ENCODE data around the gene KCNH3.

DNA sequence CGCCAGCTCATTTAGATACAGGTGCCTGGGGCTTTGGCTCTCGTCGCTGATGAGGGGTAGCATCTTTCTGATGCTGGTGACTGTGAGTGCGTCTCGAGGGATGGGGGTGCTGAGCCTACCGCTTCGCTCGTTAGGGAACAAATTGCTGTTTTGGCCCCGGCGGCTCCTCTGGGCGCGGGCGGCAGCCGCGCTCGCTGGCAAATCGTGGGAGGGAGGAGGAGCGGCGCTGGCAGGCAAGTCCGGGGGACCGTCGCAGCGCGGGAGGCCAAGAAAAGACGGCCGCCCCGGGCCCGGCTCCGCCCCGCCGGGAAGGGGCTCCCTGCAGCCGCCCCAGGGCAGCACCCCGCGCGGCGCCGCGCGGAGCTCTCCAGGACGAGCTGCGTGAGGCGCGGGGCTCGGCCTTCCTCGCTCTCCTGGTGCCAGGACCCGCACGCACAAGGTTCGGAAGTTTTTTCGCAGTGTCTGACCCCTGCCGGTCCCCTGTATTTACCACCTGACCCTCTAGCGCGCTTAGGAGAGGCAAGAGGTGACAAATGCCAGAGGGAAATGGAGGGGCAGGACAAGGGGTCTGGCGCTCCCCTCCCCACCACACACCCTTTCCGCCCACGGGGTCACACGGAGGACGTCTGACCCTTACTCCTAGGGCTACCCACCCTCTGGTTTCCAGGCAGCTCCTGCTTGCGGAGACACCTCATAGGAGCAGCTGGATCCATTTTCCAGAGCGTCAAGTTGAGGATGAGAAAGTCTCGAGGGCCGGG, 899 bp upstream of the KCNH3 start:
- TF ChIP-seq CTCF (IDR thresholded peaks at IDR 0.05) = no peak
- no peak for TF ChIP-seq POLR2A (IDR thresholded peaks at IDR 0.05)

Data from testis (tissue), 2 donors.